Measurements from ENCODE around the gene MOV10L1.
"Not testable (repeated sequence)": the region's sequence is repeated elsewhere in the genome, so short reads cannot be mapped to it uniquely, and the experiment has no call there.

MOV10L1 gene

DNA sequence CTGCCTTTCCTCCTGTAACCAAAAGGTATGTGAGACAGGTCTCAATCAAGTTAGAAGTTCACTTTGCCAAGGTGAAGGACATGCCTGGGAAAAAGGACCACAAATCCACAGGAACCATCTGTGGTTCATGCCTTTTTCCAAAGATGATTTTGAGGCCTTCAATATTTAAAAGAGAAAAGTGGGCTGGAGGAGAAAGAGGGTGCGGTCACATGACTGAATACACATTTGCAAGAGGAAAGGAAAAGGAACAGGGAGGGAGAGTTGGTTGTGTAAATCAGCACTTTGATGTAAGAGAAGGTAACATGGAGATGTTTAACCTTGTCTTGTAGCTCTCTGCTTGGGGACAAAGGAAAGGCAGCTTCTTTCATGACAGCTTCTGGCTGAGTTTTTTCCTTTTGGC is 21.2 kb downstream of the MOV10L1 start:
- DNase-seq, result no peak

DNA sequence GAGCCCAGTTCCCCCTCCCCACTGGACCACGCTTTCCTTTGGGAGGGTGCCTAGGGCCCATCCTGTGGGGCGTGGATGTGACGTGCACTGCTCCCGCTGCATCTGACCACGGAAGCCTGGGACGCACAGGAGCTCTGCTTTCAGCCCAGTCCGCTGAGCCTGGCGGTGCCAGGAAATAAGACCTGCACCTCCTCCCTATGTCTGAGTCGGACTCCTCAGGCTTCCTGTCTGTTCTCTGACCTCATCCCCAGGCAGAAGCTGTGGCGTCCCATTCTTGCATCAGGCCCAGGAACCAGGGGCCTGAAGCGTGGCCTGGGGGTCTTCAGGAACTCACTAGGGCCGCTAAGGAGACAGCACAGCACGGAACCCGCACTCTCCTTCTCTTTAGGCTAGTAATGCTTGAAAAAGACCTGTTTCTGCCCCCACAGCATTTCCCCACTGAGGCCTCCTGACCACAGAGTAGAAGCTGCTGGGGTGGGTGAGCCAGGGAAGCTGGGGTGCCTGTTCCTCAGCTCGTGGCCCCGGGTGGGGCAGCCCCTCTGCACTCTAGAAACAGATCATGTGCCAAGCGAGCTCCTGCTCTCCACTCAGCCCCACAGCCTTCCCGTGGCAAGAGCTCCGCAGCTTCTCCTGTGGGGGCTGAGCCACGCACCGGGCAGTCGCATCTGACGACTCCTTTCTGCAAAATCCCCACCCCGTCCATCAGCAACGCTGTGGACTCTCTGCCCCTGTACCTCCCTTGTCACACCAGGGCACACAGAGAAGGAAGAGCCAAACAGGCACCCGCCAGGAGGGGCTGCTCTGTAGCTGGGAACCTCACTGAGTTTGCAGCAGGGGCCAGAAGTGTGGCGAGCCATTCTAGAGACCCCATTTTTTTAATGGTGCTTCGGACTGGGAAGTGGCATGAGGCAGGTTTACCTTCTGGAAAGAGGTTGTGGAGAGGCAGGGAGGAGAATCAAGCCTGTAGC is 22.6 kb downstream of the MOV10L1 start:
- no peak for DNase-seq

DNA sequence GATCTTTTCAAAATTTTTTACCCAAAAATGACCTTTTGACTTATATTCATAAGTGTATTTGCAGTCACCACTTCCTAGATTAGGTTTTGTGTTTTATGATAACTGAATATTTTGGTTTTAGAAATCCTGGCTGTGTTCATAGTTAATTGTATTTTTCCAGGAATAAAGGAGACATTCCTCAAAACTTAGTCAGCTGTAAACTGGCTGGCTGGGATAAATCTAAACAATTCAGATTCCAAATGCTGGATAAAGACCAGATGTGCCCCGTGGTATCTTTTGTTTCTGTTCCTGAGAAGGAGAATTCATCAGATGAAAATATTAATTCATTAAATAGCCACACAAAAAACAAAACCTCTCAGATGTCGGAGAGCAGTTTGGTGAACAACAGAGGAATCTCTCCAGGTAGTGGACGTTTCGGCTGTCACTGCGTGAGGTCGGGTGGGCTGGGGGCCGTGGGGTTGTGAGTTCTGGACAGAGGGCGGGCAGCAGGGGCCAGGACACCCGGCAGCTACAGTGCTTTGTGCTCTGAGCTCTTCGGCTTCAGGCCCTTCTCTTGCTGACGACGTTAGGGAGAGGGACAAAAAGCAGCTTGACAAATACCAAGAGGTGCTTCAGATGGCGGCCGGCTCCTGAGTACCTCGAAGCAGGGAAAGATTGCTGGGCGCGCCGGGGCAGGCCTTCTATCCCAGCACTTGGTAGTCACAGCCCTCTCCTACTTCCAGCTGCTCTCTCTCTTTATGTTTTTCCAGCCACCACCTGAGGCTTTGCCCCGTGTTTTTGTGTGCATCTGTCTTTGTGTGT is 24.6 kb downstream of the MOV10L1 start:
- DNase-seq, result no peak

DNA sequence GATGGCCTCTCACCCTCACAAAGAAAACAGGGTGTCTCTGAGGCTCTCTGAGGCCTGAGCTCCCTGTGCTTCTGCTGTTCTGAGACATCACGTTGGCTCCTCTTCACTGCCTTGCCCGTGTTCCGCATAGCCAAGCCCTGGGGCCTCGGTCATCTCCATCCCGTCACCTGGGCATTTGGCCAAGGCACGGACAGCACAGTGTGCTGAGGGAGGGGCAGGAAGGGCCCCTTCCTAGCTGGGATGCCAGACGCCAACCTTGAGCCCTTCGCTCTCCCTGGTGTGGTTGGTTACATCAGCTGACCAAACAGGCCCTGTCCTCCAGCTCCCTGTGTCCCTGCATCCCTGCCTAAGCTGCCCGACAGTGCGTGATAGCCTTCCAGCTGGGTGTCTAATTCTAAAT is 25.9 kb downstream of the MOV10L1 start:
- DNase-seq, result no peak

DNA sequence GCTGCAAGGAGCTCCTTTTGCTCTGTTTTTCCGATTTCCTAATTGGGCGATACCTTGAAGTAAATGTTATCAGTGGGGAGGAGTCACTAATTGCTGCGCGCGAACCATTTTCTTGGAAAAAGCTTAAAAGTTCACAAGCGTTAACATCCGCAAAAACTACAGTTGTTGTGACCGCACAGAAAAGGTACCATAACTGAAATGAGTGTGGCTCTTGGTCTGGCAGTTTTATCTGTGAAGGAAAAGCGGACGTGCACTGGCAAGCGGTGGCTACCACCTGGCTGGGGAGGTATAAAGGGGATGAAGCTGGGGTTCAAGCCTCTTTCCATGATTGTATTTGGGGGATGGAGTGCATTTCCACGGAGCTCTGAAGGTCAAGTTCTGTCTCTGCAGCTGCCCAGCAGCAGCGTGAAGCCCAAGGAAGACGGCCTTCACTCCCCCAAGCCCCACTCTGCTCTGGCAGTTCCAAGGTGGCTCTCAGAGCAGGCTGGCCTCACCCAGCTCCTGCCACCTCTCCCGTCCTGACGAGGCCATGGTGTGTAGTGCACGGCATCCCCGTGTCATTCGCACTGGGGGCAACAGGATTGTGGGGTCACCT is 27.5 kb downstream of the MOV10L1 start:
- DNase-seq, result no peak

DNA sequence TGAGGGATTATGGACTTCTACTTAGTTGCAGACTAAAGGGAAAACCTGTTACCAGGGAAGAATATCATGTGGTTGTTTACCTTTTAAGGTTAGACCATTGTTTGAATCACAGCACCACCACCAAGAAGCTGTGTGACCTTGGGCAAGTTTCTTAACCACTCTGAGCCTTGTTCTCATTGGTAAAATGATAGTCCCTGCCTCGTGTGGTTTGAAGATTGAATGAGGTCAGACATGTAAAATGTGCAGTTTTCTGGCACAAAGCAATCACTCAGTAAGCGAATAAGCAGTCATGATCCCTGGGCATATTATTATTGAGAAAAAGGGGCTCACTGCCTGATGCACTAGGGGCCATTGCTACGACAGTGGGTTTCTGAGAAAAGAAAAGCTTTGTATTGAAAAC is 28.3 kb downstream of the MOV10L1 start:
- no peak for DNase-seq

DNA sequence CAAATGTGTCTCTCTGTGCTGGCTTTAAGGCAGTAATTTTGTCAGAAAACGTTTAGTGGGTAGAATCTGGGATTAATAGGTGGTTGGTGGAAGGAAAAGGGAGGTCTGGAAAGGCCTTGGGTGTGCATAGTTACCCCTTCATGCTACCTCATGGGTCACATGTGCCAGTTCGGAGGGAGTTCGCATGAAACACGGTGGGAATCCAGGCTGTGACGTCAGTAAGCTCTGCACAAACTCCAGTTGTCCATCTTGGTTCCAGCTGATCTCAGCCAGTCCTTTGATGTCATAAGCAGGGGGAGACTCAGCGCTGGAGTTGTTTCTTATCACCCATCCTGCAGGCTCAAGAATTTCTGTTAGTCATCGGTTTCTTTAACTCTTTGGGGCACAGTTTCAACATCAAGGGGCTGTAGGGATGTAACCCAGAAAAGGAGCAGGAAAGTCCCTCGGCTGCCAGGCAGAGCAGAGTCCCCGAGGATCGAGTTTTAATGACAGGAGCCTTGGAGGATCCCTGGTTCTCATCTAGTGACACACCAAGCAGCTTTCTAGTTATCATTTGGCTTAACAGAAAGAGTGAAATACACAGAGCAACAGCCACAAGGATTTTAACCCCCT is 28.9 kb downstream of the MOV10L1 start:
- DNase-seq, result no peak

DNA sequence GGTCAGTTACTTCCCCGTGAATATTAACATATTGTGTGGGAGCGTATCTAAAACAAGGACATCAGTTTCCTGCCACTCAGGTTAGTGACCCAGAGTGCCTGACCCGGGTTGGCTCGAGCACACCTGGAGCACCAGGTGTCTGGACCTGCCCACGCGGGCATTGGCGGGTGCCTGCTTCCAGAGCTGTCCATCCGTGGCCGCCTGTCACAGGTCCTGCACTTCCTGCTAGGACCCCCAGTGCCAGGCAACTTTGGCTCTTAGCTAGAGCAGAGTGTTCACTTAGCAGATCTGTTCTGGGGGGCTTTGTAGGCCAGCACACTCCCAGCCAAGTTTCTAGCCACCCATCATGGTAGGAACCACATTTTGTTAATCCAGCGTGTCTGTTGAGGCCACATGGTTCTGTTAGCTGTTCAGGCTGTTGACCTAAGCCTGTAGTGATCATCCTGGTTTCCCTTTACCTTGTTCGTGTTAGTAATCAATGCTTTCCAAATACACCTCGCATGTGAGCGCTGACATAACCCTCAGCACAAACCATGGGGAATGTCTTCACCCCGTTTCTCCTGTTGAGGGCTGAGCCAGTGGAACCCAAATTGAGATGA is 29.5 kb downstream of the MOV10L1 start:
- DNase-seq, result no peak

DNA sequence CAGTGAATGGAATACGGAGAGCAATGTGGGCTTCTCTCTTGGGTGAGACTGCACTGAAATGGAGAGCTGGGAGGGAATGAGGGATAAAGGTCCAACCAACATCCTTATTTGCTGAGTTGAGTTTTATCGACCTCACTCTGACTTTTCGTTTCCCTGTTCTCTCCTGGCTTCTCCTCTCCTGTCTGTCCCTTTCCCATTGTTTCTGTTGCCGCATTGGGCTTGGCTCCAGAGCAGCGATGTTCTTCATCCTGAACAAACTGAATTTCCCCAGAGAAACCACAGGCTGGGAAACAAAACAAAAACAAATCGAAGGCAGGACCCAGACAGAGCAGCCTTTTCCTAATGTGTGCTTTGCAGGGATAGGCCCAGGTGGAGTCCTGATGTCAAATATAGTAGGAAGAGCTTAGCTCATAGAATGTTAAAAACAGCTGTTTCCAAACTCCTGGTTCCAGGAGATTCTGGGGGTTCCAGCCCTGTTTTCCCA is 30.0 kb downstream of the MOV10L1 start:
- DNase-seq, result no peak

DNA sequence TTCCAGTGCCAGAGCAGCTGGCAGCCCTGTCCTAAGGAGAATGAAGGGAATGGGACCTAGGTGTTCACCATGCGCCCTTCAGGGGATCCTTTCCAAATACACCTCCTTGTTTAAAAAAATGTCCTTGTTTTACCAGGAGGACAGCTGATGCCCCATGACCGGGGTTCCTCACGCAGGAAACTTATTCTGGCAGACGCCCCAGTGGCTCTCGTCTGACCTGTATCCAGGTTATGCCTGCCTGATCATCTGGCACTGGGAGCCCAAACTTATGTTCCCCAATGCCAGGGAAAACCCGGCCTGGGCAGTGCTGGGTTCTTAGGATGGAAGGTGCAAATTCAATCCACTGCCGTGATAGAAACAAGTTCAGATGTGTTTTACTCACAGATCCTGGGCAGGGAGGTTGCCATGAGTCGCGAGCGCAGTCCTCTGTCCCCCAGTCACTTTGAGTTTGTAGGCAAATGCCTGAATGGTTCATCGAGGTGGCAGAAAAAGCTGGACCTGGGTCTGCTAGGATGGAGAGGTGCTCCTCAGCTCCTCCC is 31.5 kb downstream of the MOV10L1 start:
- no peak for DNase-seq

DNA sequence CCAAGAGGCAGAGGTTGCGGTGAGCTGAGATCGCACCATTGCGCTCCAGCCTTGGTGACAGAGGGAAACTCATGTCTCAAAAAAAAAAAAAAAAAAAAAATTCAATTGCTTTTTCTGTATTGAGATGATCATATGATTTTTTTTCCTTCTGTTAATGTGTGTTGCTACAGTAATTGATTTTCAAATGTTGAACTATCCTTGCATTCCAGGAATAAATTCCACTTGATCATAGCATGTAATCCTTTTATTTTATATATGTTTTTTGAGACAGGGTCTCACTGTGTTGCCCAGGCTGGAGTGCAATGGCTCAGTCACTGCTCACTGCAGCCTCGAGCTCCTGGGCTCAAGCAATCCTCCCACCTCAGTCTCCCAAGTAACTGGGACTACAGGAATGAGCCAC is 33.3 kb downstream of the MOV10L1 start:
- no peak for DNase-seq

DNA sequence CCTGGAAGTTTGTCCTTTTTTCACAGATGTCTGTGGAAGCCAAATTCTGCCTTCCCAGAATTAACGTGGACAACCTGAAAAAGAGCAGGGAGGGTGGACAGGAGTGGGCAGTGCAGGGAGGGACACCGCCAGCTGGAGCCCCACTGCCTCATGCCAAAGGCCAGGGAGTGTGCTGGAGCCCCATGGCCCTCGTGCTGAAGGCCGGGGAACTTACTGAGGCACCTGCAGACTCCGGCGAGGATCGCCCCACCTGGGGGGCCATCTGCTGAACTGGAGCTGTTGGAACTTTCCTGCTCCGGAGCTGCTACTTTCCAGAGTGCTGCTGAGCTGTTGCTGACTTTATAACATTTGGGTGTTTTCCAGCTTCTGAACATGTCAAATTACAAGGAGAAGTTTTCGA is 35.2 kb downstream of the MOV10L1 start:
- no peak for DNase-seq

DNA sequence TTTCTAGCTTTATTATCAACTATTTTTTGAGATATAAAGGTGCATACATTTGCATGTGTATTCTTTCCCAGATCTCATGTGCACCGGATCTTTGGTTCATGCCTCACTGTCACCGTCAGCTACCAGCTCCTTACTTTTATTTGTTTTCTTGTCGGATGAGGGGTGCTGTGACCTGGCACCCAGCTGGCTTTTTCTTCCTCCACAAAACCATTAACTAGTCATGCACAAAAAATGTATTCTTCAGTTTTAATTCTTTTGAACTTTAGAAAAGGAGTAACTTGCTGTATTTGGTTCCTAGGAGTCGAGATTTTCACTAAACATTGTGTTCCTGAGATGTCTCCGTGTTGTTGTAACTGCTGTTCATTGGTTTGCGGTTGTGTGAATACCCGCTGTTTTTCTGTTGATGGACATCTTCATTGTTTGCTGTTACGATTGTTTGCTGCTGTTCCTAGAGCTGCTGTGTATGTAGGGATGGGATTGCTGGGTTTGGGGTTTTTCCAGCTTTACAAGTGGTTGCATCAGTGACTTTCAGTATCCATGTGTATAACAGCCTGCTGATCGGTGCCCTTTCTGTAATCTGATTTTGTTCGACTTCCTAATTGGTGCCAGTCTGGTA is 39.4 kb downstream of the MOV10L1 start:
- DNase-seq, result no peak

DNA sequence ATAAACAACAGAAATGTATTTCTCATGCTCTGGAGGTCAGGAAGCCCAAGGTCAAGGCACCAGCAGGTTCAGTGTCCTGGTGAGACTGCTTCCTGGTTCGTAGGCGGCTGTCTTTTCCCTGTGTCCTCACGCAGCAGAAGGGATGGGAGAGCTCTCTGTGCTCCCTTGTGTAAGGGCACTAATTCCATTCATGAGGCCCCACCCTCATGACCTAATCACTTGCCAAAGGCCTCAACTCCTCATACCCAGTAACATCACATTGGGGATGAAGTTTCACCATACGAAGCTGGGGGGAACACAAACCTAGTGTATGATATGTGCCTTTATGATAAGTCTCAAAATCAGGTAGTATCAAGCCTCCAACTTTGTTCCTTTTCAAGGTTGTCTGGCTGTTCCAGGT is 42.1 kb downstream of the MOV10L1 start:
- no peak for DNase-seq

DNA sequence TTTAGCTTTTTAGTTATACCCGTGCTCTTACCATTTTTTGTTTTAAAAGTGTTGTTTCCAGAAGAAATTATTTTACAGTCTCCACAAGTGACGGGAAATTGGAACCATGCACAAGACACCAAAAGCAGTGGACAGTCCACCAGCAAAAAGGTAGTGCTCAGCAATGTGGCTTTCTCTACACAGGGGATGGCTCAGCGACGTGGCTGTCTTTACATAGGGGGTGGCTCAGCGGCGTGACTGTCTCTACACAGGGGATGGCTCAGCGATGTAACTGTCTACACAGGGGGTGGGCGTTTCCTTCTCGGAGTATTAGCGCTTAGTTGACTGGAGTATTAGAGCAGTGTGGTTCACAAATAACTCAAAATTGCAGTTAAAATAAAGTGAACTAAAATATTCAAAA is 44.7 kb downstream of the MOV10L1 start:
- no peak for DNase-seq

DNA sequence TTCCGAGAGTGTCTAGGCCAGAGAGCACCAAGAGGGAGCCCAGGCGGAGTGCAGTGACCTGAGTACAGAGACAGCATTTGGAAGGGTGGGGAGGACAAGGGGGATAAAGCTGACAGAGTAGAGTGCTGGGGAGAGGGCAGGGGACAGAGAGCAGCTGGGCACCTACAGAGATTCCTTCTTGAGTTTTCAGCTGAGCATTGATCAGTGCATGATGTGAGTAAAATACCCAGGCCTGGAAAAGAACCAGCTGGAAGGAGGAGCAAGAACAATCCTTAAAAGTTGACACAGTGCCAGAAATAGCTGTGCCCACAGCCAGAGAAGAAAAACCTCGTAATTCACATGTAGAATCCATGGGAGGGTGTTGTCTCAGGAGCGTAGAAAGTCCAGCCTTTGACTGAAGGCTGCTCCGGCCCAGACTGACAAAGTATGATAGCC is 46.8 kb downstream of the MOV10L1 start:
- DNase-seq, result no peak

DNA sequence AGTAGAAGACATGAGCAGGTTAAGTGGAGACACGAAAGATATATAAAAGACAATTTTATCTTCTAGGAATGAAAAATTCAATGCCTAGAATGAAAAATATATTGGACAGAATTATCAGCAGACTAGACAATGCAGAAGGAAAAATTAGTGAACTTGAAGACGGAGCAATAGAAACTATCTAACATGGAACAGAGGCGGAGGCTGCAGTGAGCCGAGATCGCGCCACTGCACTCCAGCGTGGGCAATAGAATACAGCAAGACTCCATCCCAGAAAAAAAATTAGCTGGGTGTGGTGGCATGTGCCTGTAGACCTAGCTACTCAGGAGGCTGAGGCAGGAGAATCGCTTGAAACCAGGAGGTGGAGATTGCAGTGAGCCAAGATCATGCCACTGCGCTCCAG is 47.5 kb downstream of the MOV10L1 start:
- DNase-seq, result not testable (repeated sequence)

DNA sequence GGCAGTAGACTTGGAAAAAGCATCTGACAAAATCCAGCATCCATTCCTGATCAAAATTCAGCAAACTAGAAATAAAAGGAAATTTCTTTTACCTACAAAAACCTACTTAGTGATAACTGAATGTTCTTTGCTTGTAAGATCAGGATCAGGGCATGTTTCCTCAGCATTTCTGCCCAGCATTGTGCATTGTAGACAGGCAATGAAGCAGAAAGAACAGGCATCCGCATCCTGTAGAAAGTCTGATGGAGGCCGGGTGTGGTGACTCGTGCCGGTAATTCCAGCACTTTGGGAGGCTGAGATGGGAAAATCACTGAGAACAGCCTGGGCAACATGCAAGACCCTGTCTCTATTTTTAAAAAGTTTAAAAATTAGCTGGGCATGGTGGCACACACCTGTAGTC is 48.2 kb downstream of the MOV10L1 start:
- DNase-seq, result no peak

DNA sequence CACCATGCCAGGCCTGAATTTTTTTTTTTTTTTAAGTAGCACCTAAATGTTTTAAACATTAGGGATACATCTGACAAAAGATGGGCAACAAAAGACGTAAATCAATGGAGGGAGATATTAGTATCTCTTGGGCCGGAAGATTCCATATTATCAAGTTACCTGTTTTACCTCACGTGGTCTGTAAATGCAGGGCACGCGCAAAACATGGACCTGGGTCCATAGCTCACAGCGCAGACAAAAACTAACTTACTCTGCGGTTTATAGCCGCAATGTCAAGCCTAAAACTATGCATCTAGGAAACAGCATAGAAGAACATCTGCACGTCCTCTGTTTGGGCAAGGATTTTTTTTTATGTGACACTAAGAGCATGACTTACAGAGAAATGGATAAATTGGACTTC is 49.2 kb downstream of the MOV10L1 start:
- DNase-seq, result no peak

DNA sequence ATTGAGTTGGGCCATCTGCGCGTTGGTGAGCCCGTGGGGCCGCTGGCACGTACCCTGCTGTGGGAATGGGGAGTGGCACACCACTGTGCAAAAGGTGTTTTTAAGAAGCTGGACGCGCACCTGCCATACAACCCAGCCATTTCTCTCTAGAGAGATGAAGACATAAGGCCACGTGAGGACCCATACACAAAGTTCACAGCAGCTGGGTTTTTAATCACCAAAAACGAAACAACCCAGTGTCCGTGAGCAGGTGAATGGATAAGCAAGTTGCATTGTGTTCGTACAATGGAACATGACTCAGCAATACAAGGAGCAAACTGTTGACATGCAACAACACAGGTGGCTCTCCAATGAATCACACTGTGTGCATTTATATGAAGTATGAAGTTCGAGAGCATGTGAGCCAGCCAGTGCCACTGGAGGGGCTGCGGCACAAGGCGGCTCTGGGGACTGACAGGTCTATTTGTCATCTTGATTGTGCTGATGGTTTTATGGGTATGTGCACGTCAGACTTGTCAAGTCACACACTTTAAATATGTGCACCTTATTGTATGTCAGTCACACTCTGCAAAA is 50.1 kb downstream of the MOV10L1 start:
- DNase-seq, result no peak

DNA sequence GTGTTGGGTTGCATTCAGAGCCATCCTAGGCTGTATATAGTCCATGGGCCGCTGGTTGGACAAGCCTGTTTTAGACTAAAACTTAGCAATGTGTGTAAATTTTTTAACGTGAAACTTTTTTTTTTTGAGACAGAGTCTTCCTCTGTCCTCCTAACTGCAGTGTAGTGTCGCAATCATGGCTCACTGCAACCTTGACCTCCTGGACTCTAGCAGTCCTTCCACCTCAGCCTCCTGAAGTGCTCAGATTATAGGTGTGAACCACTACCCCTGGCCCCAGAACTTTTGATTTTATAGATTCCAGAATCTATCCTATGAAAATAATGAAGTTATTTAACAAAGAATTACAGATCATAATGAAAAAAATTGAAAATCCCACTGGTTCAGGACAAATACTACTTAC is 50.8 kb downstream of the MOV10L1 start:
- DNase-seq, result no peak

Measured in activated naive CD4-positive, alpha-beta T cell (primary cell).